Psoas muscle (tissue), 8 donors: ENCODE measurements around the gene NLRP3. TPM values are rescaled to one million over a fixed set of nuclear protein-coding genes. Genes with fewer than 3 reads are reported as not detected.
"Not testable (repeated sequence)": the region's sequence is repeated elsewhere in the genome, so short reads cannot be mapped to it uniquely, and the experiment has no call there.

Experiments
- ATAC-seq, 4 donors: fragments of 200-7000 bp; cut with Tn5 transposase; one replicate each; pipeline ENCODE4 v1.9.1; 2020; ENCODE audit warnings: moderate library complexity in 3 of 4, mild to moderate bottlenecking in 2 of 4
- DNase-seq, 2 donors: peaks; one replicate each; pipeline ENCODE4 v3.0.0-alpha.2; 2020
- H3K27ac ChIP-seq: fragments of 200-600 bp; one replicate; pipeline ENCODE4 v1.8.0; 2022
- H3K27me3 ChIP-seq, 3 donors: fragments of 200-600 bp in 1 of 3; one replicate each; pipeline versions ENCODE4 v1.6.1 to v1.8.0; 2013 to 2022; ENCODE audit warnings: low read length in 2 of 3, mild to moderate bottlenecking in 2 of 3, moderate library complexity in 1 of 3; ENCODE audit not compliant: insufficient read depth in 3 of 3
- H3K36me3 ChIP-seq, 2 donors: fragments of 200-600 bp in 1 of 2; one replicate each; pipeline versions ENCODE4 v1.6.1 to v1.8.0; 2013 to 2022; ENCODE audit warnings: low read depth in 1 of 2, mild to moderate bottlenecking in 1 of 2, moderate library complexity in 1 of 2; ENCODE audit not compliant: insufficient read depth in 1 of 2
- H3K4me1 ChIP-seq: fragments of 200-600 bp; one replicate; pipeline ENCODE4 v1.8.0; 2022
- H3K4me3 ChIP-seq: fragments of 200-600 bp; one replicate; pipeline ENCODE4 v1.8.0; 2022; ENCODE audit warnings: mild to moderate bottlenecking
- H3K9me3 ChIP-seq: fragments of 200-600 bp; one replicate; pipeline ENCODE4 v1.8.0; 2022
- WGBS, 3 donors: extraction: QIAGEN DNeasy Blood & Tissue Kit; methylation state at CpG; one replicate each; pipeline versions ENCODE4 v1.1.6 to v1.1.7; 2013; 5-methylcytosine and 5-hydroxymethylcytosine counted together
- intact Hi-C, 2 donors: fragments of 100-400 bp; cut with DNase I; formaldehyde crosslinking; loops; one replicate each; pipeline versions ENCODE4 v1.11.0 to v1.14.2; 2022
- polyA plus RNA-seq, 3 donors: library from polyadenylated mRNA; stranded (reverse); fragments of 200-250 nt; gene quantifications; one replicate each; pipeline ENCODE4 v1.2.3, GENCODE V29; 2013
- total RNA-seq, 4 donors: library from RNA; stranded (reverse); fragmentation: NEBNext Ultra II Directional in 2 of 4; extraction: Animal tissue kit (Norgen Biotek cat#: 25700) in 2 of 4; gene quantifications; one replicate each; pipeline versions ENCODE4 v1.2.1 to v1.2.4, GENCODE V29; 2021 to 2023
- TF ChIP-seq, protein P1 (sequence below): fragments of 200-600 bp; IDR thresholded peaks from one replicate; pipeline ENCODE4 v1.8.0; 2022; ENCODE audit warnings: antibody characterized with exemption
- donor health status: healthy with polysubstance abuse.
- donor health status: DM: no; HTN: no; CAD: no; lungs with moderate emphysema.
- donor health status: Bipolar disorder and iron deficiency.
- donor health status: healthy.
- donor health status: DM: yes; HTN: yes; CAD: no.
- donor health status: DM: no; HTN: no; CAD: no.
- donor health status: DM: no; HTN: no; CAD: no.
- donor health status: DM: yes; HTN: yes; CAD: no.

NLRP3 gene
- total and polyA plus RNA-seq, 7 donors = 0.07 to 0.98 (median 0.27) TPM

DNA sequence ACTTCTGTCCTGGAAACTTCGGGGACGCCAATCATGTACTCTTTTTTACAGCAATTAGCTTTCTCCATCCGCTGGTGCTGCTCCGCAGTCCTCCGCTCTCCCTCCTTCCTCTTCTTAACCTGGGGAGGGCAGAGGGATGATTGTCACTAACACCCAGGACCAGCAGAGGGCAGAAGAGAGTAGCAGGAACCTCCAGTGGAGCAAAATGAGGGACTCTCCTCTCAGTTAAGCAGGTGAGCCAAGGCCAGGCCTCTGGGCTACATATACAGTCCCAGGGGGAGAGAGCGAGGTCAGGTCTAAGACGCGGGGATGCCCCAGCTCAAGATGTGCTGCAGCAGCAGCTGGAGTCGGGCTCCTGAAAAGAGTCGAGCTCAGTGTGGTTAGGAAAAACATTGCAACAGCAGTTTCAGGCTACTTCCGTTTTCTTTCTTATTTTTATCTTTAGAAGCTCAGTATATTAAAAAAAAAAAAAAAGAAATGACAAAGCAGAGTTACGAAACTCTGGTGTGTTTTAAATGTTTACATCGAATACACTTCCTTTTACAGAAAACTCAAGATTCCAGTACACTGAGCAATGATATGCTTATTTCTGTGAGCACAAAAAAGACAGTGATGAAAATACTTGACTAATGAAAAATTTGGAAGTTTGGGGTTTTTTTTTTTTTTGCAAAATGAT, 25.7 kb upstream of the NLRP3 start:
- Histone ChIP-seq H3K4me3 (no peak overlapping the region), H3K36me3 (no peaks in the 10 kb centered on the region), H3K27ac (peak overlapping the region; percentile 9), H3K4me1 (no peaks in the 10 kb centered on the region), H3K27me3 (no peaks in the 10 kb centered on the region), H3K9me3 (no peaks in the 10 kb centered on the region)
- intact Hi-C loops = no loop called here
- TF ChIP-seq, protein P1, sequence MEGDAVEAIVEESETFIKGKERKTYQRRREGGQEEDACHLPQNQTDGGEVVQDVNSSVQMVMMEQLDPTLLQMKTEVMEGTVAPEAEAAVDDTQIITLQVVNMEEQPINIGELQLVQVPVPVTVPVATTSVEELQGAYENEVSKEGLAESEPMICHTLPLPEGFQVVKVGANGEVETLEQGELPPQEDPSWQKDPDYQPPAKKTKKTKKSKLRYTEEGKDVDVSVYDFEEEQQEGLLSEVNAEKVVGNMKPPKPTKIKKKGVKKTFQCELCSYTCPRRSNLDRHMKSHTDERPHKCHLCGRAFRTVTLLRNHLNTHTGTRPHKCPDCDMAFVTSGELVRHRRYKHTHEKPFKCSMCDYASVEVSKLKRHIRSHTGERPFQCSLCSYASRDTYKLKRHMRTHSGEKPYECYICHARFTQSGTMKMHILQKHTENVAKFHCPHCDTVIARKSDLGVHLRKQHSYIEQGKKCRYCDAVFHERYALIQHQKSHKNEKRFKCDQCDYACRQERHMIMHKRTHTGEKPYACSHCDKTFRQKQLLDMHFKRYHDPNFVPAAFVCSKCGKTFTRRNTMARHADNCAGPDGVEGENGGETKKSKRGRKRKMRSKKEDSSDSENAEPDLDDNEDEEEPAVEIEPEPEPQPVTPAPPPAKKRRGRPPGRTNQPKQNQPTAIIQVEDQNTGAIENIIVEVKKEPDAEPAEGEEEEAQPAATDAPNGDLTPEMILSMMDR = peak; percentile 75
- ATAC-seq = peak; percentile 65 to 83 (median 75)
- WGBS, 3 donors = 13 to 20% (median 17%) methylated on average over 13 of the region's 13 CpGs
- DNase-seq = peak; percentile 61 to 75

DNA sequence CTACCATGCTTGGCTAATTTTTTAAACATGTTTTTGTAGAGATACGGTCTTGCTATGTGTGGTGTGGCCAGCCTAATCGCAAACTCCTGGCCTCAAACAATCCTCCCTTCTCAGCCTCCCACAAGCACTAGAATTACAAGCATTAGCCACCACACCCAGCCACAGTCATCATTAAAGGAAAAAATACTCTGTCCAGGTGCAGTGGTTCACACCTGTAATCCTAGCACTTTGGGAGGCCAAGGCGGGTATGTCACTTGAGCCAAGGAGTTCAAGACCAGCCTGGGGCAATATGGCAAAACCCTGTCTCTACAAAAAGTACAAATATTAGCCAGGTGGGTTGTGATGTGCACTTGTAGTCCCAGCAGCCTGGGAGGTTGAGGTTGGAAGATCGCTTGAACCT, 25.0 kb upstream of the NLRP3 start:
- H3K4me1 ChIP-seq = no peaks in the 10 kb centered on the region
- H3K4me3 ChIP-seq = no peak overlapping the region
- intact Hi-C loops = no loop called here
- 94% methylated on average over 4 of the region's 4 CpGs for WGBS, 3 donors
- no peaks in the 10 kb centered on the region for H3K36me3 ChIP-seq
- ATAC-seq (no peak), DNase-seq (no peak)
- TF ChIP-seq, protein P1 = no peak
- H3K27ac ChIP-seq = no peak overlapping the region
- H3K27me3 ChIP-seq = no peaks in the 10 kb centered on the region
- H3K9me3 ChIP-seq = no peaks in the 10 kb centered on the region

DNA sequence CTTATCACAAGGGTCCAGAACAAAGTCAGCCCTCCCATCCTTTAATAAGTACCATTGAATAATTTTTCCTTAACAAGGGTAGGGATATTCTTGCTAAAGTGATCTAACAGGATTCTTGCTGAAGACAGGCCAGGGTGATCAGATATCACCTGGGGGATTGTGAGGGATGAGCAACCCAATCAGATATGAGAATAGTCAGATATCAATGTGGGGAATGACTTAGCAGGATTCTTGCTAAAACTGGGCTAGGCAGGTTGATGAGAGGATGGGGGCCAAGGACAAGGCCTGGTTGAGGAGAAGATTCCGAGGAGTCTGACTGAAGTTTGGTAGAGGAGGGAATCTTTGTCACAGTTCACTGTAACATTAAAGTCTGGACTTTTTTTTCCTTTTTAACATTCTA, 23.9 kb upstream of the NLRP3 start:
- ATAC-seq (no peak), DNase-seq (no peak)
- WGBS, 3 donors = 85 to 88% (median 88%) methylated on average over 1 of the region's 1 CpG
- Histone ChIP-seq H3K27ac (no peak overlapping the region), H3K27me3 (no peaks in the 10 kb centered on the region), H3K36me3 (no peaks in the 10 kb centered on the region), H3K4me1 (no peaks in the 10 kb centered on the region), H3K9me3 (no peaks in the 10 kb centered on the region), H3K4me3 (no peak overlapping the region)
- TF ChIP-seq, protein P1 = no peak
- intact Hi-C loops = no loop called here

DNA sequence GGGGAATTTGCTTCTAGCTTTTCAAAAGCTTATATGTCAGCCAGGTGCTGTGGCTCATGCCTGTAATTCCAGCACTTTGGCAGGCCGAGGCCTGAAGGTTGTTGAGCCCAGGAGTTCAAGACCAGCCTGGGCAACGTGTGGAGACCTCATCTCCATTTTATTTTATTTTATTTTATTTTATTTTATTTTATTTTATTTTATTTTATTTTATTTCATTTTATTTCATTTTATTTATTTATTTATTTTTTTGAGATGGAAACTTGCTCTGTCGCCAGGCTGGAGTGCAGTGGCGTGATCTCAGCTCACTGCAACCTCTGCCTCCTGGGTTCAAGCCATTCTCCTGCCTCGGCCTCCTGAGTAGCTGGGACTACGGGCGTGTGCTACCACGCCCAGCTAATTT, 20.9 kb upstream of the NLRP3 start:
- intact Hi-C loops, H3K4me1 ChIP-seq, H3K36me3 ChIP-seq, H3K27me3 ChIP-seq, DNase-seq, H3K27ac ChIP-seq, H3K9me3 ChIP-seq, H3K4me3 ChIP-seq, ATAC-seq: not testable (repeated sequence)
- WGBS, 3 donors = 82% methylated on average over 8 of the region's 8 CpGs

DNA sequence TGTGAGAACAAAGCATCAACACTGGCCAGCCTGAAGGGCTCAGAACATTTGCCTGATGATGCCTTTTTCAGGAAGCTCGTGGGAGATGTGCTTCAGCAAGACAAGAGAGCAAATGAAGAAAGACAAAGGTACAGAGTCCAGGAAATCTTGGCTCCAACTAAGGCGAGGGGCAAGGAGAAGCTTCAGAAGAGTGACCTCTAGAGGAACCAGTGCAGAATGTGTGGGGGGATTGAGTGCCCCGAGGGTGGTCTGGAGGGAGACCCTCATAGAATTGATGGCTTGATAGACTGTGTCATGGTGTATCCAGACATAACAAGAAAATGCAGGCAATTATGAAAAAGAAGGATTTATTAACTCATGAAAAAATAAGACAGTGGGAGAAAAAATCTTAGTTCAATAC, 15.3 kb upstream of the NLRP3 start:
- intact Hi-C loops = no loop called here
- WGBS, 3 donors = 28 to 39% (median 39%) methylated on average over 3 of the region's 3 CpGs
- Histone ChIP-seq H3K9me3 (no peaks in the 10 kb centered on the region), H3K4me1 (no peaks in the 10 kb centered on the region), H3K27me3 (no peaks in the 10 kb centered on the region), H3K4me3 (no peak overlapping the region), H3K36me3 (no peaks in the 10 kb centered on the region), H3K27ac (no peak overlapping the region)
- TF ChIP-seq, protein P1 = no peak
- ATAC-seq (no peak), DNase-seq (no peak)
